BJ (cell line): ENCODE measurements around the gene THBS3. TPM values are rescaled to one million over a fixed set of nuclear protein-coding genes. Genes with fewer than 3 reads are reported as not detected.
"Not testable (repeated sequence)": the region's sequence is repeated elsewhere in the genome, so short reads cannot be mapped to it uniquely, and the experiment has no call there.

Experiments used
- CTCF ChIA-PET: fragments of 350-600 bp; formaldehyde crosslinking; extraction: SDS; loops from one replicate; lab custom pipeline; 2021; ENCODE audit warnings: antibody characterized with exemption, inconsistent platforms; lab: Yijun Ruan, JAX
- POLR2A ChIA-PET: fragments of 300-600 bp; sonication (Branson Sonifier 250); formaldehyde crosslinking; extraction: SDS; loops from one replicate; lab custom pipeline; 2021; ENCODE audit warnings: antibody characterized with exemption; lab: Charles Lee
- DNase-seq: peaks from one replicate; pipeline ENCODE4 v3.0.0-alpha.2; 2011; ENCODE audit warnings: low read depth
- H3K27me3 ChIP-seq: 2 replicates; pipeline ENCODE4 v1.6.0; 2011; ENCODE audit warnings: low read length; ENCODE audit not compliant: control insufficient read depth, insufficient read depth
- H3K36me3 ChIP-seq: 2 replicates; pipeline ENCODE4 v1.5.1; 2011; ENCODE audit warnings: low read length; ENCODE audit not compliant: control insufficient read depth, insufficient read depth
- H3K4me3 ChIP-seq: 2 replicates; pipeline ENCODE4 v1.5.1; 2011; ENCODE audit warnings: low read depth, mild to moderate bottlenecking, control low read depth, low read length
- CTCF ChIP-seq: IDR thresholded peaks from 2 replicates; pipeline ENCODE4 v1.5.1; 2011; ENCODE audit warnings: low read depth, mild to moderate bottlenecking, control low read depth, inconsistent platforms, low read length, moderate library complexity; ENCODE audit not compliant: insufficient read depth
- polyA plus RNA-seq: library from polyadenylated mRNA; depleted of rRNA; stranded (reverse); fragments of >200 nt; gene quantifications from 2 replicates; pipeline ENCODE4 v1.2.3, GENCODE V29; 2011

THBS3 gene
- polyA plus RNA-seq, 1 experiment: 61.4 TPM

GRCh38 chr1:155223047-155223446, 15.3 kb upstream of the THBS3 start:
- no peak overlapping the region for H3K4me3 ChIP-seq
- ChIA-PET POLR2A (no interaction called here), CTCF (interaction anchor here (5.2 to 6.8 kb wide), 2 partner anchors 17 to 28 kb away, joined by 27 to 75 read pairs; partner anchors contain the start of genes MTX1 and THBS3)
- H3K27me3 ChIP-seq: no peaks in the 10 kb centered on the region
- no peak for DNase-seq
- no peaks in the 10 kb centered on the region for H3K36me3 ChIP-seq
- TF ChIP-seq CTCF: no peak

GRCh38 chr1:155220211-155220965, 12.7 kb upstream of the THBS3 start:
- CTCF ChIA-PET, POLR2A ChIA-PET, H3K4me3 ChIP-seq, DNase-seq, H3K27me3 ChIP-seq, H3K36me3 ChIP-seq: not testable (repeated sequence)

- no peak overlapping the region for H3K4me3 ChIP-seq
- no peaks in the 10 kb centered on the region for H3K27me3 ChIP-seq
- TF ChIP-seq CTCF: no peak
- POLR2A ChIA-PET: no interaction called here
- CTCF ChIA-PET: interaction anchor here (1.2 to 1.5 kb wide), 2 partner anchors 10 to 46 kb away, joined by 4 to 5 read pairs; partner anchors contain the start of genes KRTCAP2 and TRIM46
- H3K36me3 ChIP-seq: peaks cover 2% of the 10 kb centered on the region
- DNase-seq: no peak
Measured at GRCh38 chr1:155219592-155220031, 11.9 kb upstream of the THBS3 start.

- H3K27me3 ChIP-seq: no peaks in the 10 kb centered on the region
- DNase-seq: no peak
- POLR2A ChIA-PET: no interaction called here
- no peak for TF ChIP-seq CTCF
- peaks cover 2% of the 10 kb centered on the region for H3K36me3 ChIP-seq
- no peak overlapping the region for H3K4me3 ChIP-seq
- CTCF ChIA-PET: interaction anchor here (0.7 to 1.5 kb wide), 4 partner anchors 8 to 46 kb away, joined by 3 to 6 read pairs (median 4); partner anchors contain the start of genes KRTCAP2 and TRIM46
Measured at GRCh38 chr1:155218854-155219591, 11.3 kb upstream of the THBS3 start.

- CTCF ChIA-PET: interaction anchor here (1.2 to 1.9 kb wide), 2 partner anchors 8 to 36 kb away, joined by 6 read pairs; partner anchors contain the start of gene THBS3
- H3K36me3 ChIP-seq, POLR2A ChIA-PET, H3K27me3 ChIP-seq, DNase-seq, H3K4me3 ChIP-seq: not testable (repeated sequence)
Measured at GRCh38 chr1:155214702-155215101, 7.0 kb upstream of the THBS3 start.

GRCh38 chr1:155212051-155212440, 4.3 kb upstream of the THBS3 start:
- CTCF ChIA-PET, H3K36me3 ChIP-seq: not testable (repeated sequence)

GRCh38 chr1:155211381-155212050, 3.8 kb upstream of the THBS3 start:
- POLR2A ChIA-PET, CTCF ChIA-PET, H3K27me3 ChIP-seq, DNase-seq, H3K36me3 ChIP-seq, H3K4me3 ChIP-seq: not testable (repeated sequence)

More at GRCh38 chr1:155212051-155212440, 4.3 kb upstream of the THBS3 start:
- H3K27me3 ChIP-seq, DNase-seq, POLR2A ChIA-PET, H3K4me3 ChIP-seq: not testable (repeated sequence)
